OCI-LY1 (cell line): ENCODE data around the gene SHFL.

Experiments
- CTCF ChIP-seq: fragments of 200-600 bp; sonication (generic), shearing (Covaris generic); IDR thresholded peaks from 2 replicates; pipeline ENCODE4 v1.5.1; 2017; ENCODE audit warnings: mild to moderate bottlenecking, antibody characterized with exemption, low read length, moderate library complexity, mixed read lengths
- EZH2 ChIP-seq: fragments of 200-600 bp; sonication (generic), shearing (Covaris generic); IDR thresholded peaks from 2 replicates; pipeline ENCODE4 v1.8.0; 2017; ENCODE audit warnings: borderline replicate concordance, mixed run types, mild to moderate bottlenecking, antibody characterized with exemption, low read length, moderate library complexity, mixed read lengths

GRCh38 chr19:10105509-10106099 lies 19.5 kb downstream of the SHFL start:
- TF ChIP-seq CTCF (no peak), EZH2 (no peak)
